GM21723 (cell line): ENCODE results near the gene MRPS2.
"Not testable (repeated sequence)": the region's sequence is repeated elsewhere in the genome, so short reads cannot be mapped to it uniquely, and the experiment has no call there.

Experiments
- ATAC-seq: cut with Tn5 transposase; IDR thresholded peaks from one replicate; pipeline ENCODE4 v1.9.1; 2021; ENCODE audit warnings: mild to moderate bottlenecking, moderate library complexity; ENCODE audit not compliant: unreplicated experiment

The MRPS2 gene

DNA sequence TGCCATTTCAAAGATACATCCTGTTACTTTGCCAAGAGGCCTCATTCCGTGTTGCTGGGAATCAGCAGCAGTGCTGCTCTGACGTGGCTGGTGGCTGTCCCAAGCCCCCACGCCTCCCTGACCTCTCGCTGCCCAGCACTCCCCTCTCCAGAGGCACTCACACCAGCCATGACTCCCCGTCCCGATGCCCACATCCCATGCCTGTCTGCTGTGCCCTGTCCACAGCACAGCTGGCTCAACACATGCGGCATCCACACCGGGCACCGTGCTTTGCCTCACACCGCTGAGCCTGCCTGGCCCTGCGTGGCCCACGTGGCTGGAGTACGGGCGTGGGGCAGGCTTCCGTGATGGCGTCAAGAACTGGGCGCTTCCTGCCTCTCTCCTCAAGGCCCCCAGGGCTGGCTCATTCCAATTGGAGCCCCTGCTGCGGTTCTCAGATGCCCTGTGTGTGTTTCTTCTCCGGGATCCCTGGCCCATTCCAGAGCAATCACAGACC, 12.9 kb downstream of the MRPS2 start:
- no peak for ATAC-seq

DNA sequence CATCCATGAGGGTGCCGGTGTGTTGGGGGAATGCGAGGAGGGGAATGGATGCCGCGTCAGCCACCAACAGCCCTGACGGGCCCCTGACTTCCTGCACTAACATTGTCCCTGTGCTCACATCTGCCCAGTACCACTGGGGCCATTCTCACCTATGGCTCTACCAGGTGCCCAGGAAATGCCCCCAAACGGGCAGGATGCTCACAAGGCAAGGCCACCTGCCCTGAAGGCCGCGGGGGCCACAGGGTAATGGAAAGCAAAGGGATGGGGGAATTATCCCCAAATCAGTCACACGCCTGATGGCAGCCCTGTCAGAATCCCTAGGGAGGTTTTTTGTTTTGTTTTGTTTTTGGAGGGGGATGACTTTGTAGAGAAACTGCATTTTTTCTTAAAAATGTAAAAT, 13.4 kb downstream of the MRPS2 start:
- ATAC-seq: not testable (repeated sequence)

DNA sequence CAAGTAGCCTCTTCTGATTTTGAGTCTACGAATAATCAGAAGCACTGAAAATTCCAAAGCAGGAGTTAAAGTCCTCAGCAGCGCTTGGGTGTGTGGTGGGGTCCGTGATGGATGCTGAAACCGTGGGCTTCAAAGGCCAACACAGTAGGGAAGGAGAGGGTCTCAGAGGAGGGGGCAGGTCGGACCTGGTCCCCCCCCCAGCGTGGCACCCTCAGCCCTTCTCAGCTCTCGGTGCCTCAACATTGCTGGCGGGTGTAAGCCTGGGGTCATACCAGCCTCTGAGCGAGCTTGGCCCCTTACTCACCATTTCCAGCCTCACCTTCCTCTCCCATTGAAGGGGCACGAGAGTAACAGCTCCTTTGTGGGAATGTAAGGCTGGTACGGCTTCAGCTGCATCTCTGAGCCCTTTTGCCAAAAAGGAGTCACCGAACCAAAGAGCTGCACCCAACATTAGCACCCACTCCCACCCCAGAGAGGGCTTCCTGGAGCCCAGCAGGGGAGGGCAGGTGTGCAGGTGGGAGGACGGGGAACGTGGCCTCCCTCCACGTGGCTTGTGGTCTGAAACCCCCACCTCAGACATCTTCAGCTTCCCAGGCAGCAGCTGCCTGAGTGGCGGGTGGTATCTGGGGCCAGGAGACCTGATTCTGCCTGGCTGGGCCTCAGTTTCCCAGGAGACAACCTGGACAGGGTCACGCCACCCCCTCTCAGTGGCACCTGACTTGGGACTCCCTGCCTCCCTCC, 14.0 kb downstream of the MRPS2 start:
- no peak for ATAC-seq

DNA sequence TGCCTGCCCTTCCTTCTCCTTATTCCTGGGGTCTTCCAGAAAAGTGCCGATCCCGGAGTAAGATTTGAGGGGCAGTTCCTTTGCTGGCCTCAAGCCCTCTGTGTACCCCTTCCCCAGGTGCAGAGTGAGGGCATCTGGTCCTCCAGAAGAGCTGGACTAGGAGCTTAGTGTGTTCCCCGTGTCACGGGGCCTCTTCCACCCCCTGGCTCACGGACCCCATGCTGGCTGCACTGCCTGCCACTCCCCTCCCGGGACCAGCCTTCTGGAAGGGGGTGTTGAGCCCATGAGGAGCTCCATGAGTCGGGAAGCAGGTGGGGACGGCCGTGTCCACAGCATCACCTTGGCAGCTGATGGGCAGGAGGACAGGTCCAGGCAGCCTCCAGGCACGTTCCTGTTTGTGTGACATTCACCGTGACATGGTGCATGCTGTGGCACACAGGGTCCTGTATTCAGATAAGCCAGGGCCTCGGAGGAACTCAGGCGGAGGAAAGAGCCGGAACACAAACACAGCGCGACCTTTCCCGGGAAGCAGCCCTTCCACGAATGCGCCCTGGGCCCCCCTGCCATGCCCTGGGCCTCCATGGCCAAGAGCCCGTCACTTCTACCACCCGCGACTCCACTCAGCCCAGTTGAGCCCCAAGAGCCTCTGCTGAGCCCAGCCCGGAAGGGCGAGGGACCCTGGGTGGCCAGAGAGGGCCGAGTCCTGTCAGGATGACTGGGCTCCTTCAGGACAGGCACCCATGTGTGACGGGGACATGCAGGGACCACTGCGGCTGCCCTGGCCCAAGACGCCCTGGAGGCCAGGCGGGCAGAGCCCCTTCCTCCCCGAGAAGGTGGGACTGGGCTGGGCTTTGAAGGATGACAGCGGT, 14.8 kb downstream of the MRPS2 start:
- no peak for ATAC-seq

DNA sequence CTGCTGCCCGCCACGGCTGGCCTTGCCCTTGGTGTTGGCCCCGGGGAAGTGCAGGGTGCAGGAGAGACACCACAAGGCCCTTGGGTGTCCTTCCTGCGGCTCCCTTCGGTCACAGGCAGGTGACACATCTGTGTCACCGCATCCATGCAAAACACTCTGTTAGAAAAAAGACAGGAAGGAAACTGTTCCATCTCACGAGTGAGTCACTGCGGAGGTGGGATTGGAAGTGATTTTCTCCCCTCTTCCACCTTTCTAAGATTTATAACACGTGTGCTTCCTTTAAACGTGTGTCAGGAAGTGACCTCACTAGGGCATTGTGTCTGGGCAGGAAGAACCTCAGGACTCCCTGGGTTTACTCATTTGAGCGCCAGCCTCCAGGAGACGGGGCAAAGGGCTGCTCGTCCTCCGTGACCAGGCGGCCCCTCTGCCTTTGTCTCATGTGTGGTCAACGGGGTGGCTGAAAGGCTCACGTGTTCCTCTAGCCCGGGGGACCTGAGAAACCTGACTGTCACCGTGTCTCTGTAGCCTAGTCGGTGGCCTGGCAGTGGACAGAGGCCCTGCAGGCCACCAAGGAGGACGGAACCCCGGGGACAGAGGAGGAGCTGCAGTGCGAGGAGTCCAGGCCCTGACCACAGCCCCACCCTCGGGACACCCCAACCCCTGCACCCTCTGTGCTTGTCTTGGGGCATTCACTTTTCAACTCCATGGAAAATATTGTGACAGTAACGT, 15.8 kb downstream of the MRPS2 start:
- no peak for ATAC-seq

DNA sequence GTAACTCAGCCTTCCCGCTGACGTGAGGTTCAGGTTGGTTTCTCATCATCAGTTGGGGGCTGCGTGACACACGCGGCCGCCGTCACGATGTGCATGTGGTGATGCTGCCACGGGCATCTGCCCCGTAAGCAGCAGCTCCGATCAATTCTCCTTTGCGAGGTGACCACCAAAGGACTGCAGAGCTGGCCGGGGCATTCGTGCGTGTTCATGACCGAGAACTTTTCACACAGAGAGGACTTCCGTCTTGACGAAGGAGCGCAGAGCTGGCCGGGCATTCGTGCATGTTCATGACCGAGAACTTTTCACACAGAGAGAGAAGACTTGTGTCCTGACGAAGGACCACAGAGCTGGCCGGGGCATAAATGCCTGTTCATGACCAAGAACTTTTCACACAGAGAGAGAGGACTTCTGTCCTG, 16.9 kb downstream of the MRPS2 start:
- ATAC-seq: no peak

DNA sequence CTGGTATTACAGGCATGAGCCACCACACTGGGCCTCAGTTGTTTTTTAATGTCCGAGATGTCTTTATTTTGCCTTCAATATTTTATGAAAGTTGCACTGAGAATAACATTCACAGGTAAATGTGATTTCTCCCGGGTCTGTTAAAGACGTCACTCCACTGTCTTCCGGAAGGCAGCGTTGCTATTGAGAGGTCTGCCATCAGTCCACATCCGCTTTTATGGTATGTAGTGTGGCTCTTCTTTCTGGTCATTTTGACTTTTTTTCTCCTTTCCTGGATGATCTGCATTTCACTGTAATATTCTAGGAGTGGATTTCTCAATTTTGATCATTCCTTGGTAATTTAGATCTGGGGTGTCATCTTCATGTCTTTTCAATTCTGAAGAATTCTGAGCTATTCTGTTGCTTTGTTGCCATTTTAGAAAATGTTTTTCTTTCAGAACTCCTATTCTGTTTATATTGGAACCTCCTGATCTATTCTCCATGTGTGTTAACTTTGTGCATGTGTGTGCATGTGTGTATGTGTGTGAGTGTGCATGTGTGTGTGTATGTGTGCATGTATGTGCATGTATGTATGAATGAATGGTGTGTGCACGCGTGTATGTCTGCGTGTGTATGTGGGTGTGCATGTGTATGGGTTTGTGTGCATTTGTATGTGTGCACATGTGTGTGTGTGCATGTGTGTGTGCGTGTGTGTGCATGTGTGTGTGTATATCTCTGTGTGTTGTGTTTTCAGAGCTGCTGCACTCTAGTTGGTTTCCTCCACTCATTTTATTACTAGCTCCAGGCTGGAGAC, 18.9 kb downstream of the MRPS2 start:
- no peak for ATAC-seq

DNA sequence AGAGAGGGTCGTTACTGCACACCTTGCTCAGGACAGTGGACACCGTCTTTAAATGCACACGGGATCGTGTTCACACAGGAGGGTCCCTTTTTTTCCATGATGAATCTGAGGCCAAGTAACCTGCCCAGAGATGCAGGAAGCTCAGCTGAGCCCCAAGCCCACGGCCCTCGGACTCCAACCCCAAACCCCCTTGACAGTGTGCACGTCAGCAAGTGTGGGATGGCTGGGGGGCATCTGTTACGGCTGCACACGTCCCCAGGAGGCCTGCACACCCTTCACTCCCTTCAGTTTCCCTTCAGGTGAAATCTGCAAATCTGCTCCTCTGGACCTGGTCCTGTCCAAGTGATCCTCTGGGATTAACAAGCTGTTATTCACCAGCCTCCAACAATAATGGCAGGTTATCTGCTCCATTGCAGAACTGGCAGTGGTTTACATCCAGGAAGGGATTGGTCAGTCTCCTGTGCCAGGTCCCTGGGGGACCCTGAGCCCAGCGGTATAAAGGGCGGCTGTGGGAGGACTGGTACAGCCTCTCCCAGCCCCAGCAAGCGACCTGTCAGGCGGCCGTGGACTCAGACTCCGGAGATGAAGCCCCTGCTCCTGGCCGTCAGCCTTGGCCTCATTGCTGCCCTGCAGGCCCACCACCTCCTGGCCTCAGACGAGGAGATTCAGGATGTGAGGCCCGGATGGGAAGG, 20.6 kb downstream of the MRPS2 start, which contains the start of gene LCN1:
TSS of gene LCN1 (plus strand) at position 525 of the 692 bp plus-strand sequence. CDS start at position 583, 58 bp downstream.
- ATAC-seq: no peak

DNA sequence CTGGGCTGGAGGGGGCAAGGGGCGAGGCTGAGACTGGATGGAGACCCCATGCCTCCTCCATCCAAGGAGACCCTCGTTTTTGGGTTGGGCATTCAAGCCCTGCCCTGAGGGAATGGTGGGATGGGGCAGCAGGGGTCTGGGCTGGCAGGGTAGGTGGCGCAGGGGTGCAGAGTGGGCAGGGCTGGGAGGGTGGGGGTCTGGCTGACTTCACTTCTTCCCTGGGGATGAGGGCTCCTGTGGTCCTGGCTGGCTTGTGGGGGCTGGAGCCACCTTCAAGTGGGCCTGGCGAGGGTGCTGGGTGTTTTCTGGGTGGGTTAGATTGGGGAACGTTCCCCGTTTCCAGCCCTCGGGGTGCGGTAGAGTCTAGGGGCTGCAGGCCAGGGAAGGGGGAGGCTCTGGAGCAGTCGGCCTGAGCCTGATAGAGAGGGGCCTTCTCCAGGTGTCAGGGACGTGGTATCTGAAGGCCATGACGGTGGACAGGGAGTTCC, 21.2 kb downstream of the MRPS2 start:
- ATAC-seq: no peak

DNA sequence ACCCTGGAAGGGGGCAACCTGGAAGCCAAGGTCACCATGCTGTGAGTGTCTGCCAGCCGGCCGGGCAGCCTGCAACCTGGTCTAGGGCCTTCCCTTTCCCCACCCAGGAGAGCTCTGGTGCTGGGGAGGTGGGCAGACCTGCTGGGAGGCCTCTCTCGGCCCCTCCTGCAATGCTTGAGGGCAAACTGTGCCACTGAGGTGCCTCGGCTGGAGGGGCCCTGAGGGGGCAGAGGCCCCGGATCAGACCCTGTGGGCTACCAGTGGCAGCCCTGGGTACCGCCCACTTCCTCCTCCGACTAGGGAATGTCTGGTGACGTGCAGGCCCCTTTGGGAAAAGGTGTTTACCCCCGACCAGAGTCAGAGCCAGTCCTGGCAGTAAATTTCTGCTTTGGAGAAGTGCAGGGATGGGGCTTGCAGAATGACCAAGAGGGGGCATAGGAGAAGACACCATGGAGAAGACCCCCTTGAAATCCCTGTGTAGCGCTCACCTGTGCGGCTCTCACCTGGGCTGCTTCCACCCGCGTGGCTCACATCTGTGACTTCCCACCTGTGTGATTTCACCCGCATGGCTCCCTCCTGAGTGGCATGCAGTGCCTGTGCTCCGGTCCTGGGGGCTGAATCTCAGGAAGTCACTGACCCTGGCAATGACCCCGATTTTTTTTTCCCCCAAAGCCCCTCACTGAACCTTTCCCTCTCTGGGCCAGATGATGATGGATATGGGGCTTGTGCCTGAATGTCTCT, 21.8 kb downstream of the MRPS2 start:
- no peak for ATAC-seq

DNA sequence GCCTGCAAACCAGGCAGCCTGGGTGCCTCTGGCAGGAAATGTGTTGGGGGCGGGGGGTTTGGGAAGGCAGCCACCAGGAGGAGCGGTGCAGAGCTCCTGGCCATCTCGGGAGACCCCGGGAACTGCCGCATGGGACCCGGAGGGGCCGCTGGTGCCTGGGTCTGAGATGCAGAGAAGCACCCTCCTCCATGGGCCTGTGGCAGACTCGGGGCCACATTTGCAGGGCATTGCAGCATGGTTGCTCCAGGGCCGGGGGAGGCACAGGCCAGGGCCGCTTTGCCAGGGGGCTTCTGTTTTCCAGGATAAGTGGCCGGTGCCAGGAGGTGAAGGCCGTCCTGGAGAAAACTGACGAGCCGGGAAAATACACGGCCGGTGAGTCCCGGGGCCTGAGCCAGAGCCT, 22.4 kb downstream of the MRPS2 start:
- ATAC-seq: no peak

DNA sequence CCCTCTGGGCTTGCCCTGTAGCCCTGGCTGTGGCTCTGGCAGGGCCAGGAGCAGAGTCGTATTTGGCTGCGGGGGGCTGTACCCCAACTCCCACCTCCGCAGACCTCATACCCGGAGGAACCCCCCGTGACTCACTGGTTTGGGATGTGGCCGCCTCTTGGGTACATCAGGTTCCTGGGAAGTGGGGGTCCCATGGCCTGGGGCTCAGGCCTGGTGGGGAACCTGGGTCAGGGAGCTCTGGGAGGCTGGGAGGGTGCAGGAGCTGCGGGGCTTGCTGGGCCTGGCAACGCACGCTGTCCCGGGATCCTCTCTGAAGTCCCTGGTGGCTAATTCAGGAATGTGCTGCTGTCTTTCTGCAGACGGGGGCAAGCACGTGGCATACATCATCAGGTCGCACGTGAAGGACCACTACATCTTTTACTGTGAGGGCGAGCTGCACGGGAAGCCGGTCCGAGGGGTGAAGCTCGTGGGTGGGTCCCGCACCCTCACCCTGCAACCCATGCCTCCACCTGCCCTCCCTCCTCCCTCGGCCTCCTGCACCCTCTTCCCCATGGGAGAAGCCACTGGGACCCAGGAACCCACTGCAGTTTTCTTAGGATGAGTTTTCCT, 23.1 kb downstream of the MRPS2 start:
- no peak for ATAC-seq

DNA sequence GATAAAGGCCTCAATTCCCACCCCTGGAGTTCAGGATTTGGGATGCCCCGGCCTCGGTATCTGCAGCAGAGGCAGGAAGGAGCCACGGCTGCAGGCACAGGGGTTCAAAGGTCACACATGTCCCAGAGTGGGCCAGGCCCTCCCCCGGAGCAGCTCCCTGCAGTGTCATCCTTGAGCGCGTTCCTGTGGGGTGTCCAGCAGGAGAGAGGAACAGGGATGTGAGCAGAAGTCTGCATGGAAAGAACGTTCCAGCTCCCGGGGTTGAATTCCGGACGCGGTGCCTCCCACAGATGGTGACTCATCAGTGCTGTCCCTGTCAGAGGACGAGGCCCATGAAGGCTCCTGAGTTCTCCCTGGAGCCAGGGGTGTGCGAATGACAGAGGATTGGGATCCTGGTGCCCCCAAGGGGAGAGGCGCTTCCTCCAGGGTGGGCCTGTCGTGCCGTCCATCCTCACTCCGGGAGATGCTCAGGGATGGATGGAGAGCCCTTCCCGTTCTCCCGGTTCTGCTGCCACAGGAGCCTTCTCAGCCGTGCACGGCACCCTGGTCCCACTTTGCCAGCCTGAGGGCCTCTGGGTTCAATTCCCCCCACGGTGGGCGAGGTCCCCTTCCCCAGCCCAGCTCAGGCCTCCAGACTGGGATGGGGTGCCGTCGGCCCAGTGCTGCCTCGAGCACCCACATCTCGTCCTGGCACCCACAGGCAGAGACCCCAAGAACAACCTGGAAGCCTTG, 23.8 kb downstream of the MRPS2 start:
- no peak for ATAC-seq

DNA sequence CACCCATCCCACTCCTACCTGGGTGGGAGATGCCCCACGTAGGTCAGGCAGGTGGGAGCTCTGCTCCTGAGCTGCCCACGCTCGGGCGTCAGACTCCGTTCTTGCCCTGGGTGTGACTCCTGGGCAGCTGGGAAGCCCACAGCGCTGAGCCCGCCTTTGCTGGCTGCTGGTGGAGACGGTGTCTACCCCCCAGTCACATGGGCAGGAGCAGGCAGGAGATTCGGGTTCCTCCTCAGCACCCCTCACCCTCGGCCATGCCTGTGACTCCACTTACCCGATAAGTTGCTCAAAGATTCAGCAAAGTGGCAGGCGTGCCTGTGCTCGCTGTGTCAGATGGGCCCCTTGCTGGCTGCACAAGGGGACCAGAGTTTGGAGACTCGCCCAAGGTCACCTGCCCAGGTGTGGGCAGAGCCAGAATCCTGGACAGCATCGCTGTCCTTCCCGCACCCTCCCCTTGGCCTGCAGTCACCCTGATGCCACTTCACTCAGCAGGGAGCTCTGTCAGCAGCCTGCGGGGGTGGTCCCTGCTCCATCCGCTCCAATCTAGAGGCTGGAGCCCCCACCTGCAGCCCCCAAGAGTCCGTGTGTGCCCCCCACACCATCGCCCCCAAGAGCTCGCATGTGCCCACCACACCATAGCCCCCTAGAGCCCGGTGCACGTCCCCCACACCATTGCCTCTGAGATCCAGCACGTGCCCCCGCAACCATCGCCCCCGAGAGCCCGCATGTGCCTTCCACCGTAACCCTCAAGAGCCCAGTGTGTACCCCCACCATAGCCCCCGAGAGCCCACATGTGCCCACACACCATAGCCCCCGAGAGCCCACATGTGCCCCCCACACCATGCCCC, 25.0 kb downstream of the MRPS2 start:
- ATAC-seq: no peak

DNA sequence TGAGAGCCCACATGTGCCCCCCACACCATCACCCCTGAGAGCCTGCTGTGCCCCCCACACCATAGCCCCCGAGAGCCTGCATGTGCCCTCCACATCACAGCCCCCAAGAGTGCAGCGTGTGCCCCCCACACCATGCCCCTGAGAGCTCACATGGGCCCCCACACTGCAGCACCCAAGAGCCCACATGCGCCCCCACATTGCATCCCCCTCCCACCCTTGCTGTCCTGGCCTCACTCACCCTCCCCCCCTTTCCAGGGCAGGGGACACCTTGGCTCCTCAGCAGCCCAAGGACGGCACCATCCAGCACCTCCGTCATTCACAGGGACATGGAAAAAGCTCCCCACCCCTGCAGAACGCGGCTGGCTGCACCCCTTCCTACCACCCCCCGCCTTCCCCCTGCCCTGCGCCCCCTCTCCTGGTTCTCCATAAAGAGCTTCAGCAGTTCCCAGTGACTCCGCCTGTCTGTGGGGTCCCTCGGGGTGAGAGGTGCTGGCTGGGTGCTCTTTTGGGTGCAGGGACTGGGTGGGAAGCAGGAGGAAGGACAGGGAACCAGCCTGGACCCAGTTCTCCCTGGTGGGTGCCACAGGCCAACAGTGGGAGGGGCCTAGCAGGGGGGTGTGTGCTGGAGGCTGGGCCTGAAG, 25.7 kb downstream of the MRPS2 start:
- no peak for ATAC-seq

DNA sequence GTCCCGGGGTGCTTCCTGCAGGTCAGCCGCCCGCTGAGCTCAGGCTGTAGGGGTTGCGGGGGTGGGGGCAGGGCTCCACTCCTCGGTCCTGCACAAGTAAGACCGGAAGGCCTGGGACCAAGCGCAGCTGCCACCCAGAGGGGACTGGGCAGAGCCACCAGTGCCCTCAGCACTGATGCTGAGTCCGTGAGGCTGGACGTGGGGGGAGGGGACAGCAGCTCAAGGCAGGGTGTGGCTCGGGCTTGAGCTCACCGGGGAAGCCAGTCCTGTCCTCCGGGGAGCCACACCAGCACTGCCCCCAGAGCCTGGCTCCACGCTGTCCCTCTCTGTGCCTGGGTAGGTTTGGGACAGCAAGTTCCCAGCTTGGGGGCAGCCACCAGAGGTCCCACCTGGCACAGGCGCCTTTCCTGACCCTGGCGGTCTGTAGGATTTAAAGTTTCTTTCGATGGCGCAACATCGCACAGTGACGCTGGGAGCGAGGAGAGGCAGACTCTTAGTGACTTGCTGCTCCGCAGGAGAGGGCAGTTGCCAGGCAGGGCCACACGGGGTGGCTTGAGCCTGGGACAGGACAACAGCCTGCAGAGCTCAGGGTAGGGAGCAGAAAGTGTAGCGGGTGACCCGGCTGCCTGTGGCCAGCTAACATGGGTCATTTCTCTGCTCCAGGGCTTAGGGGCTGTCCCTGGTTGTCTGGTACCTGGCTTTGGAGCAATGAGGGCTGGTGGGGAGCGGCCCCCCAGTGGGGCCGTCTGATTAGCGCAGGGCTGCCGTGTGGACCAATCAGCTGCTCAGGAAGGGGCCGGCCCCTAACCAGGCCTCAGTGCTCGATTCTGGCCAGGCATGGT, 26.5 kb downstream of the MRPS2 start:
- no peak for ATAC-seq
